ENCODE results near the gene TPGS1.

Gene TPGS1

DNA sequence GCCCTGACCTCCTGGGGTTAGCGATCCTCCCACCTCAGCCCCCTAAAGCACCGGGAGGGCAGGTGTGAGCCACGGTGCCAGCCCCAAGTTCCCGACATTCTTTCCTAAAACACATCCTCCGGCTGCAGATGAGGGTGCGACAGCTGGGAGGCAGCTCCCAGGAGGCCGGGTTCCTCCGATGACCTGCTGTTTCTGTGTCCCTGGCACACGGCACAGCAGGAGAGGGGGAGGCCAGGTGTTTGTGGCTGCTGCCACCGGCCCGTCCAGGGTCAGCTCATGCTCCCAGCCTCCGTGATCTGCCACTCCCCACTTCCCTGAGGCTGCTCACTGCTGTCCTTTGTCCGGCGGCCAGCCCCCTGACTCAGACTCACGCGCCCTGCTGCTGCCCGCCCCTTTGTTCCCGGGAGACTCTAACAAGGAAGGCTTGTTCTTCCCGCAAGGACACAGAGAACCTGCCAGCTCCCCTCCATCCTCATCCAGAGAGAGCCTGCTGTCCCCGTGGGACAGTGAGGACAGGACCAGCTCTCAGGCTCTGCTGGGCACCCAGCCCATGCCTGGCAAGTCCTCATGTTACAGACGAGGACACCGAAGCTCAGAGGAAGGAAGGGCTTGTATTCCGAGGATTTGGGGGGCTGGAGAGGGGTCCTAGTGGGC, 21.6 kb upstream of the TPGS1 start:
- Mint-ChIP-seq H3K36me3 (ENCODE audit: low read depth) (peaks cover 7% of the 10 kb centered on the region), H3K4me3 (no peak overlapping the region), H3K27me3 (peaks cover 15% of the 10 kb centered on the region), H3K9me3 (peaks cover 9% of the 10 kb centered on the region), H3K27ac (no peak overlapping the region), H3K4me1 (ENCODE audit: low read depth) (peaks cover 22% of the 10 kb centered on the region)

- Mint-ChIP-seq H3K4me1 (ENCODE audit: low read depth) (peaks cover 19% of the 10 kb centered on the region), H3K27me3 (peaks cover 14% of the 10 kb centered on the region), H3K27ac (peak overlapping the region; percentile 85), H3K9me3 (no peaks in the 10 kb centered on the region), H3K36me3 (ENCODE audit: low read depth) (no peaks in the 10 kb centered on the region), H3K4me3 (peak overlapping the region; percentile 83)
Observed at GRCh38 chr19:488505-489417, 18.5 kb upstream of the TPGS1 start.

GRCh38 chr19:489418-490196, 17.7 kb upstream of the TPGS1 start:
- Mint-ChIP-seq H3K9me3 (no peaks in the 10 kb centered on the region), H3K4me1 (ENCODE audit: low read depth) (peaks cover 20% of the 10 kb centered on the region), H3K36me3 (ENCODE audit: low read depth) (no peaks in the 10 kb centered on the region), H3K27ac (no peak overlapping the region), H3K27me3 (peaks cover 14% of the 10 kb centered on the region), H3K4me3 (peak overlapping the region; percentile 66)

- no peak overlapping the region for H3K27ac Mint-ChIP-seq
- H3K4me3 Mint-ChIP-seq = no peak overlapping the region
- peaks cover 20% of the 10 kb centered on the region for H3K4me1 Mint-ChIP-seq (ENCODE audit: low read depth)
- no peaks in the 10 kb centered on the region for H3K9me3 Mint-ChIP-seq
- no peaks in the 10 kb centered on the region for H3K36me3 Mint-ChIP-seq (ENCODE audit: low read depth)
- peaks cover 2% of the 10 kb centered on the region for H3K27me3 Mint-ChIP-seq
Observed at GRCh38 chr19:491146-491741, 16.1 kb upstream of the TPGS1 start.

GRCh38 chr19:492091-492531, 15.2 kb upstream of the TPGS1 start:
- Mint-ChIP-seq H3K9me3 (no peaks in the 10 kb centered on the region), H3K4me3 (no peak overlapping the region)

GRCh38 chr19:493391-494170, 13.7 kb upstream of the TPGS1 start:
- Mint-ChIP-seq H3K27me3 (no peaks in the 10 kb centered on the region), H3K36me3 (ENCODE audit: low read depth) (no peaks in the 10 kb centered on the region), H3K9me3 (no peaks in the 10 kb centered on the region), H3K4me3 (no peak overlapping the region), H3K4me1 (ENCODE audit: low read depth) (peaks cover 18% of the 10 kb centered on the region), H3K27ac (no peak overlapping the region)

More at GRCh38 chr19:492091-492531, 15.2 kb upstream of the TPGS1 start:
- H3K27me3 Mint-ChIP-seq = no peaks in the 10 kb centered on the region
- no peak overlapping the region for H3K27ac Mint-ChIP-seq
- no peaks in the 10 kb centered on the region for H3K36me3 Mint-ChIP-seq (ENCODE audit: low read depth)
- H3K4me1 Mint-ChIP-seq (ENCODE audit: low read depth) = peaks cover 20% of the 10 kb centered on the region

DNA sequence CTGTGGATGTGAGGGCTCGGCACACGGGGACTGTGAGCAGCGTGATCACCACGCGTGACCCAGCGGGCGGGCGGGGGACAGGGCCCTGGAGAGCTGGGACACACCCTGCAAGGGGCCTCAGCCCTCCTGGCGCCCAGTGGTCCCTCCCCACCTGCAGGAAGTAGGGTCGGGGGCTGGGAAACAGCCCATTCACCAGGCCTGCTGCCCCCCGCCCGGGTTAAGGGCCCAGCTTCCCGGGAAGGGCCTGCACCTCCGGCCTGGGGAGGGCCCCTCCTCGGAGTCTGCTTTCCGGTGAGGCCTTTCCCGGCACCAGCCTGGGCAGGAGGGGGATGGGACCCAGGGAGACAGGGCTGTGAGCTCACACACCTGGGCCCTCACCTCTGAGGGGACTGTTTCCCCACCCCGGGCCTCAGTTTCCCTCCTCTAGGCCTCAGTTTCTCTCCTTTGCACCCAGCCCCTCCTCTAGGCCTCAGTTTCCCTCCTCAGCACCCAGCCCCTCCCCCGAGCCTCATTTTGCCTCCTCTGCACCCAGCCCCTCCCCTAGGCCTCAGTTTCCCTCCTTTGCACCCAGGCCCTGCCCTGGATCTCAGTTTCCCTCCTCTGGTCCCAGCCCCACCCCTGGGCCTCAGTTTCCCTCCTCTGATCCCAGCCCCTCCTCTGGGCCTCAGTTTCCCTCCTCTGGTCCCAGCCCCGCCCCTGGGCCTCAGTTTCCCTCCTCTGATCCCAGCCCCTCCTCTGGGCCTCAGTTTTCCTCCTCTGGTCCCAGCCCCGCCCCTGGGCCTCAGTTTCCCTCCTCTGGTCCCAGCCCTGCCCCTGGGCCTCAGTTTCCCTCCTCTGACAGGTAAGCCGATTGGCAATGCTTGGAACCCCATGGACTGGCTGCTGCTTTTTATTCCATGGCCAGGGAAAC, 12.9 kb upstream of the TPGS1 start:
- Mint-ChIP-seq H3K27me3 (peaks cover 5% of the 10 kb centered on the region), H3K4me3 (no peak overlapping the region), H3K36me3 (ENCODE audit: low read depth) (no peaks in the 10 kb centered on the region), H3K9me3 (no peaks in the 10 kb centered on the region), H3K27ac (no peak overlapping the region), H3K4me1 (ENCODE audit: low read depth) (peaks cover 17% of the 10 kb centered on the region)

DNA sequence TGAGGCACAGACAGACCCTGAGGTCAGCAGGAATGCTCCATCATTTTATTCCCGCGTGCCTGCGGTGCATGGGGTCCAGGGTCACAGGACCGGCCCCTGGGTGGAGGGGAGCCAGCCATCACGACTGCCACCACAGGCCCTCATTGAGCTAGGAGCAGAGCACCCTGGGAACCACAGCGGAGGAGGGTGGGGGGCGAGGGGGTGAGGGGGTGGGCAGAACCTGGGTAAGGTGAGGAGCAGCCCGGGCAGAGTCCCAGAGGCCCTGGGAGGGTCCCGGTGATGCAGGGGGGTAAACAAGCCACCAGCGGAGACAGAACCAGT, 12.3 kb upstream of the TPGS1 start:
- H3K4me3 Mint-ChIP-seq = no peak overlapping the region
- no peak overlapping the region for H3K27ac Mint-ChIP-seq
- peaks cover 11% of the 10 kb centered on the region for H3K4me1 Mint-ChIP-seq (ENCODE audit: low read depth)
- H3K36me3 Mint-ChIP-seq (ENCODE audit: low read depth) = no peaks in the 10 kb centered on the region
- H3K27me3 Mint-ChIP-seq = peaks cover 7% of the 10 kb centered on the region
- H3K9me3 Mint-ChIP-seq = no peaks in the 10 kb centered on the region

DNA sequence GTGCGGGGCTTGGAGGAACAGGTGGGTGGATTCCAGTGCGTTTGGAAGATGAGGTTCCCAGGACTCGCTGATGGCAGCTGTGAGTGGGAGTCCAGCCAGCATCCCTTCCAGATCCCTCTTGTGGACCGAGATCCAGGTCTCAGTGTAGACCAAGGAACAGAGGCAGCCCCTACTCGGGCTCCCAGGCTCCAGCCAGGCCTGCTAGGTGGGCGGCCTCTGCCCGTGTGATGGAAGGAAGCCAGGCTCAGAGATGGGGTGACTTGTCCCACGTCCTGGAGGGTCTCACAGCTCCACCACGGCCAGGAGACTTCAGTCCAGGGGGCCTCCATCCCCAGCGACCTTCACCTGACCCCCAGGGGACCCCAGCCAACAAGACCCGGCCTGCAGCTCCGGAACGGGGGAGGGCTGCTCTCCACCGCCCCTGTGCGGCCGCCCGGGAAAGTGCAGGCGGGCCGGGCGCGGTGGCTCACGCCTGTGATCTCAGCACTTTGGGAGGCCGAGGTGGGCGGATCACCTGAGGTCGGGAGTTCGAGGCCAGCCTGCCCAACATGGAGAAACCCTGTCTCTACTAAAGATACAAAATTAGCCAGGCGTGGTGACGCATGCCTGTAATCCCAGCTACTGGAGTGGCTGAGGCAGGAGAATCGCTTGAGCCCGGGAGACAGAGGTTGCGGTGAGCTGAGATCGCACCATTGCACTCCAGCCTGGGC, 11.7 kb upstream of the TPGS1 start:
- H3K27me3 Mint-ChIP-seq = peaks cover 7% of the 10 kb centered on the region
- H3K9me3 Mint-ChIP-seq = no peaks in the 10 kb centered on the region
- peaks cover 7% of the 10 kb centered on the region for H3K4me1 Mint-ChIP-seq (ENCODE audit: low read depth)
- no peak overlapping the region for H3K27ac Mint-ChIP-seq
- no peaks in the 10 kb centered on the region for H3K36me3 Mint-ChIP-seq (ENCODE audit: low read depth)
- H3K4me3 Mint-ChIP-seq = no peak overlapping the region

DNA sequence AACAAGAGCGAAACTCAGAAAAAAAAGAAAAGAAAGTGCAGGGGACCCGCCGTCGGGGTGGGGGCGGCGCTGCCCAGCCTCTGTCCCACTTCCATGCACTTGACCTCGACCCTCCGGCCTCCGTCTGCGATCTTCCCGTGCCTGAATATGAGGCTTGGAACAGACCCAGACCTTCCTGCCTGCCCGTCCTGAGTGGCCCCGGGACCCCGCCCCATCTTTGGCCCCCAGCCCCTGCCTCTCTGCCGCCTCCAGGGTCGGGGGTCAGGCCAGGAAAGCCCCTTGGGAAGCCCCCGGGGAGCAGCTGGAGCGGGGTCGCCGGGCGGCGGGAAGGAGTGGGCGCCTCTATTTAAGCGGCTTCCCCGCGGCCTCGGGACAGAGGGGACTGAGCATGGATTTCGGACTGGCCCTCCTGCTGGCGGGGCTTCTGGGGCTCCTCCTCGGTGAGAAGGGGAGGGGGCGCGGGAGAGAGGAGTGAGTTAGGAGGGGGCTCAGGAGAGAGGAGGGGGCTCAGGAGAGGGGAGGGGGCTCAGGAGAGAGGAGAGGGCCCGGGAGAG, 11.1 kb upstream of the TPGS1 start, which contains the start of gene MADCAM1:
MADCAM1 (plus strand) TSS at position 375 of the 554 bp plus-strand sequence; CDS start at position 389, 14 bp downstream.
- no peaks in the 10 kb centered on the region for H3K36me3 Mint-ChIP-seq (ENCODE audit: low read depth)
- no peak within 1 kb of the TSS for H3K4me3 Mint-ChIP-seq
- H3K4me1 Mint-ChIP-seq (ENCODE audit: low read depth) = peaks cover 7% of the 10 kb centered on the region
- no peaks in the 10 kb centered on the region for H3K9me3 Mint-ChIP-seq
- no peak within 1 kb of the TSS for H3K27ac Mint-ChIP-seq
- H3K27me3 Mint-ChIP-seq = peaks cover 7% of the 10 kb centered on the region

DNA sequence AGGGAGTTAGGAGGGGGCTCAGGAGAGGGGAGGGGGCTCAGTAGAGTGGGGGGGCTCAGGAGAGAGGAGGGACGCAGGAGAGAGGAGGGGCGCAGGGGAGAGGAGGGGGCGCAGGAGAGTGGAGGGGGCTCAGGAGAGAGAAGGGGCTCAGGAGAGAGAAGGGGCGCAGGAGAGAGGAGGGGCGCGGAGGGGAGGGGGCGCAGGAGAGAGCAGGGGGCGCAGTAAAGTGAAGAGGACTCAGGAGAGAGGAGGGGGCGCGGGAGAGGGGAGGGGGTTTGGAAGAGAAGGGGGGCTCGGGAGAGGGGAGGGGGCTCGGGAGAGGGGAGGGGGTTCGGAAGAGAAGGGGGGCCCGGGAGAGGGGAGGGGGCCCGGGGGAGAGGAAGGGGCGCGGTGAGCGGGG, 10.3 kb upstream of the TPGS1 start:
- H3K4me1 Mint-ChIP-seq (ENCODE audit: low read depth) = peaks cover 7% of the 10 kb centered on the region
- H3K36me3 Mint-ChIP-seq (ENCODE audit: low read depth) = no peaks in the 10 kb centered on the region
- H3K27me3 Mint-ChIP-seq = peaks cover 7% of the 10 kb centered on the region
- H3K9me3 Mint-ChIP-seq = no peaks in the 10 kb centered on the region
- no peak overlapping the region for H3K4me3 Mint-ChIP-seq
- H3K27ac Mint-ChIP-seq = no peak overlapping the region

DNA sequence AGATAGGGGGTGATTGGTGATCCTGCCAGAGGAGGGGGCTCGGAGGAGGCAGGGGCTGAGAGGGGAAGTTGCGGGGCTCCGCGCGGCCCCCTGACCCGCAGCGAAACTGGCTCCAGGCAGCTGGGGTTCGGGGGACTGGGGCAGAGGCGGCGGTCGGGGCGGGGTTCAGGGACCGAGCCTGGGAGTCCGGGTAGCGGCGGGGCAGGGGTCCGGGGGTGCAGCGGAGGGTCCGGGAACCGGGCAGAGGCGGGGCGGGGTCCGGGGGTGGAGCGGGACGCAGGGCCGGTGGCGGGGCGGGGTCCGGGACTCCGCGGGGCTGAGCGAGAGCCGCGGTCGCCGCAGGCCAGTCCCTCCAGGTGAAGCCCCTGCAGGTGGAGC, 9.8 kb upstream of the TPGS1 start:
- Mint-ChIP-seq H3K4me3 (no peak overlapping the region), H3K9me3 (no peaks in the 10 kb centered on the region), H3K27ac (no peak overlapping the region), H3K4me1 (ENCODE audit: low read depth) (peaks cover 8% of the 10 kb centered on the region), H3K36me3 (ENCODE audit: low read depth) (no peaks in the 10 kb centered on the region), H3K27me3 (peaks cover 7% of the 10 kb centered on the region)

All from stimulated activated naive CD8-positive, alpha-beta T cell treated with anti-CD3 and anti-CD28 coated beads, Interleukin-15, Interleukin-2, amounts not matched to agents 100 ng/mL and 50 ng/mL, for 24 hours (primary cell).